Stimulated activated CD4-positive, alpha-beta T cell treated with anti-CD3 and anti-CD28 coated beads, Interleukin-4, amount 100 ng/mL, for 48 hours (primary cell): ENCODE results near the gene TNS3.
"Not testable (repeated sequence)": the region's sequence is repeated elsewhere in the genome, so short reads cannot be mapped to it uniquely, and the experiment has no call there.

Experiments
- DNase-seq, 2 donors: peaks; one replicate each; pipeline ENCODE4 v3.0.0-alpha.2; 2020; ENCODE audit warnings: low read depth in 2 of 2

TNS3 gene

DNA sequence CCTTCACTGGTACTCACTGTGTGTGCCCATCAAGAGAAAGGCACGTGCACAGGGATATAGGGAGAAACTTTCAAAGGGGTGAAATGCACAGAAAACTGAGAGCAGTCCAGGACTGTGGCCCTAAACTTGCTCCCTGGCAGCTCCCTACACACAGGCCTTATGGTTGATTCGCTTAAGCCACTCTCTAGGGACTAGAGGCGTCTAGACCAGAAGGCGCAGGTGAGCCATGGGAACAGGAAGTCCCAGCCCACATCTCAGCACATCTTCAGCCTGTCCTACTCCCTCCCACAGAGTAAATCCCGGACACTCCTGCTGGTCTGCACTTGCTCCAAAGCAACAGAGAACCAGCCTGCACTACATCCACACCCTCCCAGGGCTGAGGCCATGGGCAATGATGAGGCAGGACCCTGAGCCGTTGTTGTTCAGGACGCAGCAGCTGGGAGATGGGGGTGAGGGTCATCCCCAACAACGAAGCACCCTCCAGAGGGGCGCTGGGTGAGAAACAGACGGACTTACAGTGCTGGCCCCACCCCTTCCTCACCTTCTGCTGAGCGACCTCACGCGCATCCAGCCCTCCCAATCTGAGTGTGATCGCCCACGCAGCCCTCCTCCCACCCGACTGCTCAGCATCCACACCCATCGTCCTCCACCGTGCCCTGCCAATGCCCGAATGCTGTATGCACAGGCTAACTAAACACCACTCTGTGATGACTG lies 109.3 kb downstream of the TNS3 start:
- no peak for DNase-seq

GRCh38 chr7:47471831-47472230 lies 110.1 kb downstream of the TNS3 start:
- no peak for DNase-seq

DNA sequence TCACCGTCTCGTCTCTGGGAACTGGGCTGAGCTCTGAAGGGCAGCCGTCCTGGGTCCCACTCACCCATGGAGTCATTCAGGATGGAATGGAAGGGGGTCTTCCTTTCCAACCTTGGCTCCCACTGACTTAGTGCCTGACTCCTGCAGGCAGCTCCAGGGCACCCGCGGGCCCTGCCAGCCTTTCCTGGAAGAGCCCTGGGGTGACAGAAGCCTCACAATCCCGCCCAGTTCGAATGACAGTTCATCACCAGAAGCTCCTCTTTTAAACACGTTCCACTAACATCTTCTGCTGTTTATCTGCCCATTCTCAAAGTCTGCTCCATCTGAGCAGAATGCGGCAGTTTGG lies 110.6 kb downstream of the TNS3 start:
- DNase-seq, result no peak

GRCh38 chr7:47470567-47471357 lies 111.1 kb downstream of the TNS3 start:
- no peak for DNase-seq

GRCh38 chr7:47469846-47470245 lies 112.1 kb downstream of the TNS3 start:
- DNase-seq, result not testable (repeated sequence)

DNA sequence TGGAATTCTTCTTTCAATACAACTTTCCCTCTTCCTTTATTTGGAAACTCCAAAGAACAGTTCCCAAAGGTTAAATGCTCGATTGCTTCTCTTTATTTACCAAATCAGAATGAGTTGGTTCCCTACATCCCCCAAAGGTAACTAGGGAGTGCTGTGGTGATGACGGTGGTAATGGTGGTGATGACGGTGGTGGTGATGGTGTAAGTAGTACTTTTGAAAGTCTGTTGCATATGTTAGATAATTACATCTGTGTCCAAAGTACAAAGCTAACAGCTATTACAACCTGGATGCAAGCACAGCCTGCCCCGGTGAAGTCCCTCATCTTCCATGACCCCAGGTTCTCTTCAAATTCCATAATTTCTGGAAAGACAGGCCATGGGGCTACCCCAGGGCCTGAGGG lies 115.1 kb downstream of the TNS3 start:
- no peak for DNase-seq

GRCh38 chr7:47465191-47465590 lies 116.7 kb downstream of the TNS3 start:
- DNase-seq, result no peak

DNA sequence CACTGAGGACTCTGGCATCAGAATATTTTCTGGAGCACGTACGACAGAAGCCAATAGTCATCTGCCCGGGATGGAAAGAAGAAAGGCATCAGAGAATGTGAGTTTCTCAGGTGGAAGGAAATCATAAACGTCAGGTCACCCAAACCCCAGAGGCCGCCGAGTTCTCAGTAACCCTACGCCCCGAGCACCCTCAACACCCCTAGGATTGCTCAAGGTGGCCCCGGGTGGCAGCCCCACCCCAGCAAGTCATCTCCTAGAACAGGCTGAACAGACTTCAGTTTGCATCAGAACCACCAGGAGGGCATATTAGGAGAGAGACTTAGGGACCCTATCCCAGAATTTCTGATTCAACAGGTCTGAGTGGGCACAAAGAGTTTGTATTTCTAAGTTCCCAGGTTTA lies 117.6 kb downstream of the TNS3 start:
- DNase-seq, result no peak

GRCh38 chr7:47461746-47462145 lies 120.2 kb downstream of the TNS3 start:
- DNase-seq, result no peak

DNA sequence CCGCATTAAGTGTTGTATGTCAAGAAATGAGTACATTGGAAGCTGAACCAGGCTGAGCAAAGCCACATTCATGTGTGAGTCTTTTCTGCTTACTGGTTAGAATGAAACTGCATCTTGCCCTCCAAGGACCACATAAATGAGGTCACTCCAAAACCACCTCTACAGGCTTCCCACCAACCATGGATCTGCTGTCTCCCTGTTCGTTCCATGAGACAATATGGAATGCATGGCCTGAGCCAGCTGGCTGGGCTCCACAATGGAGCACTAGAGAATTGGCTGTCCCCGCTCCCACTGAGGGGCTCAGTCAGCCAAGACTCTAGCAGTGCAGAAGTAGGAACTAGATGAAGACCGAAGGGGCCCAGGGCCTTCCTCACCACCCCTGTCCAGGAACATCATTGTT lies 120.8 kb downstream of the TNS3 start:
- no peak for DNase-seq

- DNase-seq, result no peak
These were observed 121.5 kb downstream of the TNS3 start for GRCh38 chr7:47460251-47460989.

DNA sequence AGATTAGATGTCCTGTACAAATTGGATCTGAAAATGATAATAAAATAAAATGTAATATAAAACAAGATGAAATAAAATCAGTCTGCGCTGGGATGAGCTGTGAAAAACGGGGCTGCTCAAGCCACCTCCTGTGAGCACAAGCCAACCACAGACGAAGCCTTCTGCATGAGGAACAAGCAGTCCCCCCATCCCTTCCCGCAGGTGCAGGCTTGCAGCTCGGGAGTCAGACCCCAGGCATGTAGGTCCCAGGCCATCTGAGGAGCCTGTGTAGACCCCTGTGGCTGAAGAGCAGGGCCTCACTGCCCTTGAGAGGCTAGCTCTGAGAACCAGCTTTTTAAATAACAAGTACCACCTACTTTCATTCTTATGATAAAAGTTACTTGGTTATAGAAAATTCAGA lies 123.4 kb downstream of the TNS3 start:
- DNase-seq, result no peak

GRCh38 chr7:47458057-47458456 lies 123.9 kb downstream of the TNS3 start:
- DNase-seq, result no peak

DNA sequence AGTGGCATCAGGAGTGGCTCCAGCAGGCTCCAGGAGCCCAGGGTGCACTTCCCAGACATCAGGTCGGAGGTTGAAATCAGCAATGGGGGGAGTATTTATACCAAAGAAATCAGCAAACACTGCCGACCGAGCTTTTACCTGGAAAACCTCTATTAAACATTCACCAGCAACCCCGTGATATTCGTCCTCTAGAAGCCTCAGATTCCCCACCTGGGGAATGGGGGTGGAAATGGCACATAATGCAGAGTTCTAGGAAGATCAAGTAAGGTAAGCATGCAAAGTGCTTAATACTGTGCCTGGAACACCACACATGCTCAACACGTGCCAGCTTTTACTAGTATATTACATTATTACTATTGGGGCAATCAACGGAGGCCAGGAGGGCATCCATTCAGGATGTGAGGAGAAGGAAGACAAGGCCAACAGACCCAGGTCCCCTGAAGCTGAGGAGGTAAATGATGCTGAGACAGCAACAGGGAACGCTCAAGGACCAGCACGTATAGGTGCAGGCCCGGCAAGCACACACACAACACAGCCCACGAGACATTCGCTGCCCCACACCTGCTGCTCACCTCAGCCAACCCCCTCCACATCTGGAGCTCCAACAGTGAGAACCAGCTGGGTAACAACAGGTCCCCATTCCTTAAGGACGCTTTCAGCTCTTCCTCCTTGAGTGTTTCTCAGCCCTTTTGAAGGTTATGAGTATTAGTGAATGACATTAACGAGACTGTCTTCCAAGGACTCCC lies 125.5 kb downstream of the TNS3 start:
- no peak for DNase-seq

DNA sequence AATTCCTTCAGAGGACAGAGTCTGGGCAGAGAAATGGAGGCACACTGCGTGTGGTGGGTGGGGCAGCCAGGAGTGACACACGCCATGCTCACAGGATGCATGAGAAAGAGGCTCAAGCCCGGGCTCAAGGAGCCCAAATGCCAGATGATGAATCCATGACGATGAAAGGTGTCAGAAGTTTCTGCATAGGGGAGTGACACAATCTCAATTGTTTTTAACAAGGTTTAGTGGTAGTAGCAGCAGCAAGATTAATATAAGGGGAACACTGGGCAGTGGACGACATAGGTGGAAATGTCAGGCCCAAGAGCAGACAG lies 126.1 kb downstream of the TNS3 start:
- no peak for DNase-seq

DNA sequence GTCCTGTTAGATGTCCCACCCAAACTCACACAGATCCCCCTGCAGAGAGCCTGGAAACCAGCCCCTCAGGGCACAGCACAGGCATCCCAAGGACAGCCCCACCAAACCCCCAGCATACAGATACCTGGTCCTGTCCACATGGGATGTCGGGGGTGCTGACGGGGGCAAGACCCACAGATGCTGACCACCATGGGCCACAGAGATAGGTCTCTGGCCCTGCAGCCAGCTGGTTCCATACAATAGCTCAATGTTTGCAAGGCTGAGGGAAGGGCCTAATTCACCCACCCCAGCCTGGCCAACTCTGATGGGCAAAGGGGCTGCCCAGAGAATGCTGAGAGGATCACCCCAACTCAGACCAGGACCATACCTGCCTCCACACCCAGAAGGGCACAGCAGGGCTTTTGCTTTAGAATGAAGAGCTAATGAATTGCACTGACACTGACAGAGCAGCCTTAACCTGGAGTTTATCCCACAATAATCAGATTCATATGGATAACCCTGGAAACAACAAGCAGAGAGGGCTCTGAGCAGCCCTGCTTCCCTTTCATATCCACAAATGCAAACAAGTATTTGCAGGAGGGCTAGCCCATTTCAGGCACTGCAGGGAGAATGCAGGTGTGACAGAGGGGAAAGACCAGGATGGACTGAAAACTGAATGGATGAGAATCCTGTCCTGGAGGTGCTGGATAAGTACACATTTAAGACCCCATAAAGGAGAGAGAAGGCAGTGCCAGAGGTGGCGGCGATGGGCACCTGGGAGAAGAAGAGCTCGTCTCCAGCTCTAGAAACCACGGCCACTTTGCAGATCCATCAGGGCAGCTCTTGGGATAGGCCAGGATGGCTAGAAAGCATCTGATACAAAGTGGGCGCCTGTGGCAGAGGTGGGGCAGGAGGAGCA lies 126.7 kb downstream of the TNS3 start:
- no peak for DNase-seq

GRCh38 chr7:47454069-47454973 lies 127.6 kb downstream of the TNS3 start:
- no peak for DNase-seq

GRCh38 chr7:47453093-47454061 lies 128.5 kb downstream of the TNS3 start:
- DNase-seq, result no peak

DNA sequence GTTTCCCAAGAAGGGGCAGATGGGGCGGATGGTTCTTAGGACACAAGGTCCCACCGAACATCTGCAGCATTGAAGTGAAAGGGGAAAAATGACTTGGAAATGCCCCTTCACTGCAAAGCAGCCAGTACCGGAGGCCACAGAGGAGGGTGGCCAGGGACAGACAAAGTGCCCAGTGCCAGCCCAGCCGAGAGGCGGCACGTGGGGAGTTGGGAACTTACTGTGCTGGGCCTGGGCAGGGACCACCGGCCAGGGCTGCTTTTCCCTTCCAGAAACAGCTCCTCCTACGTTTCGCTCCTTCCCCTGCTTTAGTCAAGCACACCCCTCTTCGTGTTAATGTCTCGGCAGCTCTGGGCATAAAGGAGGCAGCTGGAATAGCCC lies 129.2 kb downstream of the TNS3 start:
- DNase-seq, result no peak
